Measurements from ENCODE around the gene MCM9.
"Not testable (repeated sequence)": the region's sequence is repeated elsewhere in the genome, so short reads cannot be mapped to it uniquely, and the experiment has no call there.

The MCM9 gene

GRCh38 chr6:118799826-118800225 lies 135.1 kb downstream of the MCM9 start:
- no peak for DNase-seq (ENCODE audit: low spot score)

- DNase-seq (ENCODE audit: low spot score): not testable (repeated sequence)
Measured at GRCh38 chr6:118796548-118796947, 138.4 kb downstream of the MCM9 start.

GRCh38 chr6:118791499-118791898 lies 143.5 kb downstream of the MCM9 start:
- no peak for DNase-seq (ENCODE audit: low spot score)

- DNase-seq (ENCODE audit: low spot score): no peak
Measured at GRCh38 chr6:118789954-118790353, 145.0 kb downstream of the MCM9 start.

GRCh38 chr6:118789419-118789818 lies 145.5 kb downstream of the MCM9 start:
- DNase-seq (ENCODE audit: low spot score): no peak

- DNase-seq (ENCODE audit: low spot score): no peak
Measured at GRCh38 chr6:118788702-118789101, 146.3 kb downstream of the MCM9 start.

- no peak for DNase-seq (ENCODE audit: low spot score)
Measured at GRCh38 chr6:118787724-118788423, 147.1 kb downstream of the MCM9 start.

GRCh38 chr6:118786596-118787453 lies 148.1 kb downstream of the MCM9 start:
- no peak for DNase-seq (ENCODE audit: low spot score)

GRCh38 chr6:118785601-118786000 lies 149.4 kb downstream of the MCM9 start:
- no peak for DNase-seq (ENCODE audit: low spot score)

- DNase-seq (ENCODE audit: low spot score): no peak
Measured at GRCh38 chr6:118784641-118785164, 150.3 kb downstream of the MCM9 start.

- no peak for DNase-seq (ENCODE audit: low spot score)
Measured at GRCh38 chr6:118783931-118784550, 150.9 kb downstream of the MCM9 start.

- DNase-seq (ENCODE audit: low spot score): no peak
Measured at GRCh38 chr6:118782651-118783050, 152.3 kb downstream of the MCM9 start.

GRCh38 chr6:118781897-118782296 lies 153.1 kb downstream of the MCM9 start:
- no peak for DNase-seq (ENCODE audit: low spot score)

- DNase-seq (ENCODE audit: low spot score): no peak
Measured at GRCh38 chr6:118780668-118781067, 154.3 kb downstream of the MCM9 start.

GRCh38 chr6:118776607-118777549 lies 158.1 kb downstream of the MCM9 start:
- peak; percentile 73 for DNase-seq (ENCODE audit: low spot score)

- no peak for DNase-seq (ENCODE audit: low spot score)
Measured at GRCh38 chr6:118775381-118775780, 159.6 kb downstream of the MCM9 start.

GRCh38 chr6:118774581-118774980 lies 160.4 kb downstream of the MCM9 start:
- no peak for DNase-seq (ENCODE audit: low spot score)

GRCh38 chr6:118772886-118773285 lies 162.1 kb downstream of the MCM9 start:
- DNase-seq (ENCODE audit: low spot score): no peak

- DNase-seq (ENCODE audit: low spot score): no peak
Measured at GRCh38 chr6:118771253-118771652, 163.7 kb downstream of the MCM9 start.

- DNase-seq (ENCODE audit: low spot score): no peak
Measured at GRCh38 chr6:118770835-118771234, 164.1 kb downstream of the MCM9 start.

GRCh38 chr6:118770112-118770788 lies 164.7 kb downstream of the MCM9 start:
- no peak for DNase-seq (ENCODE audit: low spot score)

Measured in RKO (cell line).